ENCODE measurements around the gene SERPINE1.

SERPINE1 gene

DNA sequence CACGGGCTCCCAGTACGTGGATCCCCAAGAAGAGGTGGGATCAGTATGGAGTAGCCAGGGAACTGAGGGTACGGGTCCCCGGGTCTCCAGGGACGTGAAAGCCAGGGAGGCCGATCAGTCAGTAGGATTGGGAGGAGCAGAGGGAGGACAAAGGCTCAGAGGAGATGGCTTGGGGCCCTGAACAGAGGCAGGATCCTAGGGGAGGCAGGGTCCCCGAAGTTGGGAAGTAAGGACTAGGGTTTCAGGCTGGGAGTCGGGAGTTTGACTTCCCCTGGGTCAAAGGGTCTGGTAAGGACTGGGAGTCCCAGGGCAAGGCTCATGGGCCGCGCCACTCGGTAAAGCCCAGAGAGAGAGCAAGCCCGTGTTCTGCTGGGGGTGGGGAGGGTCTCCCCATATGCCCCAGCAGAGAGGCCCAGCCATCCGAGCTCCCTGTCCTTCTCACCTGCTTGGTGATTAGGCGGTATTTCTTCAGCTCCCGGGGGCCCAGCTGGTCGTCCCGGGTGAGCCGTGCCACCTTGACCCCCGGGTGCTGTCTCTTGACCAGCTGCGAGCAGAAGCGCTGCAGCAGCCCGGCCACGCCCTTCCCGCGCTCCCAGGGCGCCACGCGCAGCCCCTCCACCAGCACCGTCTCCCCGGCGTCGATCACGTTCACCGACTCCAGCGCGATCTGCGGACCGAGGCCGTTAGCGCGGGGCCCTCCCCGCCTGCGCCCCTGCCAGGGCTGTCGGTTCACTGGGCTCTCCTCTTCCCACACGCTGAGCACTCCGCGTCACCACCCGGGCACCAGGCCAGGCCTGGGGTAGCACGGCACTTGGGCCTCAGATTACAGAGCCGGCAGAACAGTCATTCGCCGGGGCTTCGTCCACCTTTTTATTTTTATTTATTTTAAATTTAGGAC, 46.2 kb downstream of the SERPINE1 start (continued):
- TF ChIP-seq ZNF791 (tag by site-specific recombination; IDR thresholded peaks at IDR 0.05) = no peak
- TF ChIP-seq ZNF266 (tag by site-specific recombination; IDR thresholded peaks at IDR 0.05; ENCODE audit: low read depth) = no peak
- TF ChIP-seq ZNF558 (tag by site-specific recombination; IDR thresholded peaks at IDR 0.05) = no peak
- TF ChIP-seq, protein P1, sequence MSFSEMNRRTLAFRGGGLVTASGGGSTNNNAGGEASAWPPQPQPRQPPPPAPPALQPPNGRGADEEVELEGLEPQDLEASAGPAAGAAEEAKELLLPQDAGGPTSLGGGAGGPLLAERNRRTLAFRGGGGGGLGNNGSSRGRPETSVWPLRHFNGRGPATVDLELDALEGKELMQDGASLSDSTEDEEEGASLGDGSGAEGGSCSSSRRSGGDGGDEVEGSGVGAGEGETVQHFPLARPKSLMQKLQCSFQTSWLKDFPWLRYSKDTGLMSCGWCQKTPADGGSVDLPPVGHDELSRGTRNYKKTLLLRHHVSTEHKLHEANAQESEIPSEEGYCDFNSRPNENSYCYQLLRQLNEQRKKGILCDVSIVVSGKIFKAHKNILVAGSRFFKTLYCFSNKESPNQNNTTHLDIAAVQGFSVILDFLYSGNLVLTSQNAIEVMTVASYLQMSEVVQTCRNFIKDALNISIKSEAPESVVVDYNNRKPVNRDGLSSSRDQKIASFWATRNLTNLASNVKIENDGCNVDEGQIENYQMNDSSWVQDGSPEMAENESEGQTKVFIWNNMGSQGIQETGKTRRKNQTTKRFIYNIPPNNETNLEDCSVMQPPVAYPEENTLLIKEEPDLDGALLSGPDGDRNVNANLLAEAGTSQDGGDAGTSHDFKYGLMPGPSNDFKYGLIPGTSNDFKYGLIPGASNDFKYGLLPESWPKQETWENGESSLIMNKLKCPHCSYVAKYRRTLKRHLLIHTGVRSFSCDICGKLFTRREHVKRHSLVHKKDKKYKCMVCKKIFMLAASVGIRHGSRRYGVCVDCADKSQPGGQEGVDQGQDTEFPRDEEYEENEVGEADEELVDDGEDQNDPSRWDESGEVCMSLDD (tag by site-specific recombination; IDR thresholded peaks at IDR 0.05) = peak; percentile 81
- no peak; the same call in 1 of the 2 replicates for TF ChIP-seq ZNF501 (tag by site-specific recombination; IDR thresholded peaks at IDR 0.05)
- TF ChIP-seq KLF16 (tag by site-specific recombination; IDR thresholded peaks at IDR 0.05) = no peak
- TF ChIP-seq ZSCAN16 (tag by site-specific recombination; IDR thresholded peaks at IDR 0.05) = no peak
- no peak for TF ChIP-seq ZNF24 (tag by site-specific recombination; IDR thresholded peaks at IDR 0.05)
- TF ChIP-seq MZF1 (tag by site-specific recombination; IDR thresholded peaks at IDR 0.05; ENCODE audit: borderline replicate concordance) = no peak
- no peak for TF ChIP-seq ZNF37A (tag by site-specific recombination; IDR thresholded peaks at IDR 0.05)
- TF ChIP-seq ZBTB21 (tag by site-specific recombination; IDR thresholded peaks at IDR 0.05) = no peak
- TF ChIP-seq ZNF202 (tag by site-specific recombination; IDR thresholded peaks at IDR 0.05; ENCODE audit: borderline replicate concordance) = no peak
- TF ChIP-seq, protein P2, sequence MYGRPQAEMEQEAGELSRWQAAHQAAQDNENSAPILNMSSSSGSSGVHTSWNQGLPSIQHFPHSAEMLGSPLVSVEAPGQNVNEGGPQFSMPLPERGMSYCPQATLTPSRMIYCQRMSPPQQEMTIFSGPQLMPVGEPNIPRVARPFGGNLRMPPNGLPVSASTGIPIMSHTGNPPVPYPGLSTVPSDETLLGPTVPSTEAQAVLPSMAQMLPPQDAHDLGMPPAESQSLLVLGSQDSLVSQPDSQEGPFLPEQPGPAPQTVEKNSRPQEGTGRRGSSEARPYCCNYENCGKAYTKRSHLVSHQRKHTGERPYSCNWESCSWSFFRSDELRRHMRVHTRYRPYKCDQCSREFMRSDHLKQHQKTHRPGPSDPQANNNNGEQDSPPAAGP (tag by site-specific recombination; IDR thresholded peaks at IDR 0.05) = peak; percentile 50
- TF ChIP-seq ZSCAN23 (tag by site-specific recombination; IDR thresholded peaks at IDR 0.05) = no peak
- TF ChIP-seq, protein P3, sequence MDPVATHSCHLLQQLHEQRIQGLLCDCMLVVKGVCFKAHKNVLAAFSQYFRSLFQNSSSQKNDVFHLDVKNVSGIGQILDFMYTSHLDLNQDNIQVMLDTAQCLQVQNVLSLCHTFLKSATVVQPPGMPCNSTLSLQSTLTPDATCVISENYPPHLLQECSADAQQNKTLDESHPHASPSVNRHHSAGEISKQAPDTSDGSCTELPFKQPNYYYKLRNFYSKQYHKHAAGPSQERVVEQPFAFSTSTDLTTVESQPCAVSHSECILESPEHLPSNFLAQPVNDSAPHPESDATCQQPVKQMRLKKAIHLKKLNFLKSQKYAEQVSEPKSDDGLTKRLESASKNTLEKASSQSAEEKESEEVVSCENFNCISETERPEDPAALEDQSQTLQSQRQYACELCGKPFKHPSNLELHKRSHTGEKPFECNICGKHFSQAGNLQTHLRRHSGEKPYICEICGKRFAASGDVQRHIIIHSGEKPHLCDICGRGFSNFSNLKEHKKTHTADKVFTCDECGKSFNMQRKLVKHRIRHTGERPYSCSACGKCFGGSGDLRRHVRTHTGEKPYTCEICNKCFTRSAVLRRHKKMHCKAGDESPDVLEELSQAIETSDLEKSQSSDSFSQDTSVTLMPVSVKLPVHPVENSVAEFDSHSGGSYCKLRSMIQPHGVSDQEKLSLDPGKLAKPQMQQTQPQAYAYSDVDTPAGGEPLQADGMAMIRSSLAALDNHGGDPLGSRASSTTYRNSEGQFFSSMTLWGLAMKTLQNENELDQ (tag by site-specific recombination; IDR thresholded peaks at IDR 0.05; ENCODE audit: low read depth) = no peak
- TF ChIP-seq ZNF138 (tag by site-specific recombination; IDR thresholded peaks at IDR 0.05; ENCODE audit: borderline replicate concordance) = no peak
- TF ChIP-seq, protein P4, sequence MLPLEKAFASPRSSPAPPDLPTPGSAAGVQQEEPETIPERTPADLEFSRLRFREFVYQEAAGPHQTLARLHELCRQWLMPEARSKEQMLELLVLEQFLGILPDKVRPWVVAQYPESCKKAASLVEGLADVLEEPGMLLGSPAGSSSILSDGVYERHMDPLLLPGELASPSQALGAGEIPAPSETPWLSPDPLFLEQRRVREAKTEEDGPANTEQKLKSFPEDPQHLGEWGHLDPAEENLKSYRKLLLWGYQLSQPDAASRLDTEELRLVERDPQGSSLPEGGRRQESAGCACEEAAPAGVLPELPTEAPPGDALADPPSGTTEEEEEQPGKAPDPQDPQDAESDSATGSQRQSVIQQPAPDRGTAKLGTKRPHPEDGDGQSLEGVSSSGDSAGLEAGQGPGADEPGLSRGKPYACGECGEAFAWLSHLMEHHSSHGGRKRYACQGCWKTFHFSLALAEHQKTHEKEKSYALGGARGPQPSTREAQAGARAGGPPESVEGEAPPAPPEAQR (tag by site-specific recombination; IDR thresholded peaks at IDR 0.05) = no peak
- TF ChIP-seq, protein P5, sequence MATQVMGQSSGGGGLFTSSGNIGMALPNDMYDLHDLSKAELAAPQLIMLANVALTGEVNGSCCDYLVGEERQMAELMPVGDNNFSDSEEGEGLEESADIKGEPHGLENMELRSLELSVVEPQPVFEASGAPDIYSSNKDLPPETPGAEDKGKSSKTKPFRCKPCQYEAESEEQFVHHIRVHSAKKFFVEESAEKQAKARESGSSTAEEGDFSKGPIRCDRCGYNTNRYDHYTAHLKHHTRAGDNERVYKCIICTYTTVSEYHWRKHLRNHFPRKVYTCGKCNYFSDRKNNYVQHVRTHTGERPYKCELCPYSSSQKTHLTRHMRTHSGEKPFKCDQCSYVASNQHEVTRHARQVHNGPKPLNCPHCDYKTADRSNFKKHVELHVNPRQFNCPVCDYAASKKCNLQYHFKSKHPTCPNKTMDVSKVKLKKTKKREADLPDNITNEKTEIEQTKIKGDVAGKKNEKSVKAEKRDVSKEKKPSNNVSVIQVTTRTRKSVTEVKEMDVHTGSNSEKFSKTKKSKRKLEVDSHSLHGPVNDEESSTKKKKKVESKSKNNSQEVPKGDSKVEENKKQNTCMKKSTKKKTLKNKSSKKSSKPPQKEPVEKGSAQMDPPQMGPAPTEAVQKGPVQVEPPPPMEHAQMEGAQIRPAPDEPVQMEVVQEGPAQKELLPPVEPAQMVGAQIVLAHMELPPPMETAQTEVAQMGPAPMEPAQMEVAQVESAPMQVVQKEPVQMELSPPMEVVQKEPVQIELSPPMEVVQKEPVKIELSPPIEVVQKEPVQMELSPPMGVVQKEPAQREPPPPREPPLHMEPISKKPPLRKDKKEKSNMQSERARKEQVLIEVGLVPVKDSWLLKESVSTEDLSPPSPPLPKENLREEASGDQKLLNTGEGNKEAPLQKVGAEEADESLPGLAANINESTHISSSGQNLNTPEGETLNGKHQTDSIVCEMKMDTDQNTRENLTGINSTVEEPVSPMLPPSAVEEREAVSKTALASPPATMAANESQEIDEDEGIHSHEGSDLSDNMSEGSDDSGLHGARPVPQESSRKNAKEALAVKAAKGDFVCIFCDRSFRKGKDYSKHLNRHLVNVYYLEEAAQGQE (tag by site-specific recombination; IDR thresholded peaks at IDR 0.05) = no peak
- TF ChIP-seq ZNF223 (tag by site-specific recombination; IDR thresholded peaks at IDR 0.05) = no peak
- TF ChIP-seq, protein P6, sequence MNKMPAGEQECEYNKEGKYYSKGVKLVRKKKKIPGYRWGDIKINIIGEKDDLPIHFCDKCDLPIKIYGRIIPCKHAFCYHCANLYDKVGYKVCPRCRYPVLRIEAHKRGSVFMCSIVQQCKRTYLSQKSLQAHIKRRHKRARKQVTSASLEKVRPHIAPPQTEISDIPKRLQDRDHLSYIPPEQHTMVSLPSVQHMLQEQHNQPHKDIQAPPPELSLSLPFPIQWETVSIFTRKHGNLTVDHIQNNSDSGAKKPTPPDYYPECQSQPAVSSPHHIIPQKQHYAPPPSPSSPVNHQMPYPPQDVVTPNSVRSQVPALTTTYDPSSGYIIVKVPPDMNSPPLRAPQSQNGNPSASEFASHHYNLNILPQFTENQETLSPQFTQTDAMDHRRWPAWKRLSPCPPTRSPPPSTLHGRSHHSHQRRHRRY (tag by site-specific recombination; IDR thresholded peaks at IDR 0.05) = no peak
- TF ChIP-seq ZNF701 (tag by site-specific recombination; IDR thresholded peaks at IDR 0.05) = no peak
- no peak; the same call in 1 of the 2 replicates for TF ChIP-seq ZFP69B (tag by site-specific recombination; IDR thresholded peaks at IDR 0.05)
- TF ChIP-seq ZBTB17 (tag by site-specific recombination; IDR thresholded peaks at IDR 0.05) = peak; percentile 71
- TF ChIP-seq ZNF311 (tag by site-specific recombination; IDR thresholded peaks at IDR 0.05; ENCODE audit: borderline replicate concordance) = no peak
- TF ChIP-seq ZNF146 (tag by site-specific recombination; IDR thresholded peaks at IDR 0.05) = no peak
- TF ChIP-seq, protein P7, sequence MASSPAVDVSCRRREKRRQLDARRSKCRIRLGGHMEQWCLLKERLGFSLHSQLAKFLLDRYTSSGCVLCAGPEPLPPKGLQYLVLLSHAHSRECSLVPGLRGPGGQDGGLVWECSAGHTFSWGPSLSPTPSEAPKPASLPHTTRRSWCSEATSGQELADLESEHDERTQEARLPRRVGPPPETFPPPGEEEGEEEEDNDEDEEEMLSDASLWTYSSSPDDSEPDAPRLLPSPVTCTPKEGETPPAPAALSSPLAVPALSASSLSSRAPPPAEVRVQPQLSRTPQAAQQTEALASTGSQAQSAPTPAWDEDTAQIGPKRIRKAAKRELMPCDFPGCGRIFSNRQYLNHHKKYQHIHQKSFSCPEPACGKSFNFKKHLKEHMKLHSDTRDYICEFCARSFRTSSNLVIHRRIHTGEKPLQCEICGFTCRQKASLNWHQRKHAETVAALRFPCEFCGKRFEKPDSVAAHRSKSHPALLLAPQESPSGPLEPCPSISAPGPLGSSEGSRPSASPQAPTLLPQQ (tag by site-specific recombination; IDR thresholded peaks at IDR 0.05) = peak; percentile 71; the same call in 1 of the 2 replicates

Data from HEK293 (cell line).